ENCODE results near the gene SEMA7A. TPM values are rescaled to one million over a fixed set of nuclear protein-coding genes. Genes with fewer than 3 reads are reported as not detected.

Gene SEMA7A
- total RNA-seq, 1 donor from 2014 or later = 6.8 TPM

GRCh38 chr15:74432271-74432967 is 1.3 kb downstream of the SEMA7A start:
- intact Hi-C loops (cut with micrococcal nuclease) = no loop called here

- intact Hi-C loops (cut with micrococcal nuclease) = no loop called here
Measured at GRCh38 chr15:74431645-74432044, 2.1 kb downstream of the SEMA7A start.

- intact Hi-C loops (cut with micrococcal nuclease) = no loop called here
Measured at GRCh38 chr15:74431116-74431515, 2.6 kb downstream of the SEMA7A start.

DNA sequence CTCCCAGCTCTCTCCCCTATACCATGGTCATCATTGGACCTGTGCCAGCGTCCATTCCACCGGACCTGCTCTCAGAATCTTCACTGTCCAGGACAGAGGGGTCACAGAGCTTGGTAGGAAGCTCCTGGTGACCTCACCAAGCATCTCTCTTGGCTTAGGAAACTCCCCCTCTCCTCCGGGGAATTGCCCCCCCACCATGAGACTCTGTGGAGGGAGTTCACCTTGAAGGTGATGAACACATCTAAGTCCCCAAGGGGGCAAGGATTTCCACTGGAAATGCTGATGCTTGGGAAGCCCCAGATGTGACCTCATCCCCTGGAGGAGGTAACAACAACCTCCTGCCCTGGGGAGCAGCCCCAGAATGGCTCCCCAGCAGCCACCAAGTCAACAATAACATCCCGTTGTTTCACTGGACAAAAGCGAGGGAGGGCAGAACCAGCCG is 3.2 kb downstream of the SEMA7A start:
- intact Hi-C loops (cut with micrococcal nuclease) = no loop called here

DNA sequence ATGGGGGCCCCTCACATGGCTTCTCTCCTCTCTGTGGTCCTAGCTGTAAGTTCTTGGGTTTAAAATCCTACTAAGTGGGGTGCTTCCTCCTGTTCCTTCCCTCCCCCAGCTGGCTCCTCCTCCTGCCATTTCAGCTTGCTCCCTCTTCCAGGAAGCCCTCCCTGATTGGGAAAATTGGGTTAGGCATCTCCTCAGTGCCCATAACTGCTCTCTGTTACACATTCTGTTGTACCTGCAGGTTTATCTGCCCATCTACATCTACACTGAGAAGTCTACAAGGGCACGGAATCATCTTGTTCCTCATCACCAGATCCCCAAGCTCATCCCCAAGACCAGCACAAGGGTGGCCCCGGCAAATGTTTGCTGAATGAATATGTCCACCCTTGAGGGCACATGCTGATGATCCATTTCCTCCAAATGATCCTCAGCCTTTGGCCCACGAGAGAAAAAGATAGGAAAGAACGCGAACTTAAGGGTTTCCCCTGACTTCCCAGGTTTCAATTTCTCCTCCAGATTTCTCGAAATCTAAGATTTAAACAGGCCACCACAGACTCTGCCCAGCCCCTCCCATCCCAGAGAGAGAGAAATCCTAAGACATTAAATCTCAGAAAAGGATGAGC is 3.9 kb downstream of the SEMA7A start:
- intact Hi-C loops (cut with micrococcal nuclease) = no loop called here

DNA sequence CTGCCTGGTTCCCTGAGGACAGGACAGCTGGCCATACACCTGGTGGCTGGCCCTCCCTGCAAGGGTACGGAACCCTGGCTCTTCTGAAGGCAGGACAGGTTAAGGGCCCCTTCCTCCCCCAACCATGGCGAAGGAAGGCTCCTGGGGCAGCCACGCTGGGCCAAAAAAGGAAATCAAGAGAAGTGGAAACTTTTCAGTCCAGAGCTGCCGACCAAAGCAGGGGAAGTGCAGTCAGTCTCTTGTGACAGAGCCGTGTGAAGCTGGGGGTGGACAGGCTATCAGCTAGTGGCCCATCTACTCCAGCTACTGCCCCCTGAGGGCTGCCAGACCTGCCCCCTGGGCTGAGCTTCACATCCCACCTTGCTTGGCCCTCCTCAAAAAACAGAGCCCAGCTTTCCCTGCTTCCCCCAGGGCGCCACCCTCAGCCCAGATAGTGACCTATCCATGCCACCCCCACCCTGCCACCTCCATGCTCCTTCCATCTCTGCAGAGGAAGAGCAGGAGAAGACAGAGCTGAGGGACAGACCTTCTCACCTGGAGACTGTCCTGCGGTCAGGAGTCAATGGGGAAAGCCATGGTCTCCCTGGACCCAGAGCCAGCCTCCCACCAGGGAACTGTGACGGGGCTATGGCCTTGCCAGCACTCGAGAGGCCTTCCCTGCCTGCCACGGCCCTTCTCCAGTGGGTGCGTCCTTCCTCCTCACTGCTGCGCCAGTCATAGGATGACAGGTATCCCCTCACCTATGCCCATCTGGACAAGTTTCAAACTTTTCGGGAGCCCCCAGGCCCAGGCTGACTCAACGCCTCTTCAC is 4.6 kb downstream of the SEMA7A start:
- intact Hi-C loops (cut with micrococcal nuclease) = no loop called here

DNA sequence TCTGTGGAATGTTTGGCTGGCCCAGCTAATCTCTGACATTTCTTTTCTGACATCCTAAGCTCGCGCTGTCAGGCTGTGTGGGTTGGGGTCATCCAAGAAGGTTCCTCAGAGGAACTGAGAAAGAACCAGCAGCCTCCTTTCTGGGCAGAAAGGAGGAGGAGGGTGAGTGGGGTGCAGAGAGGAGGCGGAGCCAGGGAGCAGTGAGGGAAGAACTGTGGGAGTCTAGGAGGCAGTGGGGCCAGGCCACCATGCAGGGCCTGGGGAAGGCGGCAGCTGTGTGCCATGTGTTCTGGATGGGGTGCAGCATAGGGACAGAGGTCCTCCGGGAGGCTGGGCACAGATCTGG is 5.3 kb downstream of the SEMA7A start:
- intact Hi-C loops (cut with micrococcal nuclease) = no loop called here

GRCh38 chr15:74427607-74428441 is 5.9 kb downstream of the SEMA7A start:
- intact Hi-C loops (cut with micrococcal nuclease) = no loop called here

GRCh38 chr15:74426404-74427281 is 7.1 kb downstream of the SEMA7A start:
- intact Hi-C loops (cut with micrococcal nuclease) = no loop called here

GRCh38 chr15:74425630-74426029 is 8.1 kb downstream of the SEMA7A start:
- intact Hi-C loops (cut with micrococcal nuclease) = no loop called here

DNA sequence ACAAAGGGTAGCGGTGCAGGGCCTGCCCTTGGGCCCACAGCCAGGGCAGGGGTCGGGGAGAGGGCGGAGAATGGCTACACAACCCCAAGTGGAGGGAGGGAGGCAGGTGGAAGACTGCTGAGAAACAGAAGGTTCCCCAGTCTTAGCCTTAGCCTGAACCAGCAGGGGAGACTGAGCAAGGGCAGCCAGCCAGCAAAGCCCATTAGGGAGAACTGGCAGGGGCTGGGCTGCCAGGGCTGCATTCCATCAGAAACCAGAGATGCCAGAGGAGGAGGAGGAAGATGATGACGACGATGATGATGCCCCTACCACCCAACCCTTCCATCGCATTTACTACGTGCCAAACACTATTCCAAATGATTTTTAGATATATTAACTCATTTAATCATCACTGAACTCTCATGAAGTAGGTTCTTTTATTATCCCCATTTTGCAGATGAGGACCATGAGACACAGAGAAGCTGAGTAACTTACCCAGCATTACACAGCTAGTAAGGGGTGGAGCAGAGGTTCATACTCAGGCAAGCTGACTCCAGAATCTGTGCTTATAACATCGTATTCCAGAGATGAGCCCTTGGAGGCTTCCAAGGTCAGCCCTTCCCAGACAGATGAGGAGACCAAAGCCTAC is 8.7 kb downstream of the SEMA7A start:
- intact Hi-C loops (cut with micrococcal nuclease) = no loop called here

GRCh38 chr15:74423431-74424257 is 10.1 kb downstream of the SEMA7A start:
- intact Hi-C loops (cut with micrococcal nuclease) = no loop called here

- intact Hi-C loops (cut with micrococcal nuclease) = no loop called here
Measured at GRCh38 chr15:74422652-74423430, 10.9 kb downstream of the SEMA7A start.

DNA sequence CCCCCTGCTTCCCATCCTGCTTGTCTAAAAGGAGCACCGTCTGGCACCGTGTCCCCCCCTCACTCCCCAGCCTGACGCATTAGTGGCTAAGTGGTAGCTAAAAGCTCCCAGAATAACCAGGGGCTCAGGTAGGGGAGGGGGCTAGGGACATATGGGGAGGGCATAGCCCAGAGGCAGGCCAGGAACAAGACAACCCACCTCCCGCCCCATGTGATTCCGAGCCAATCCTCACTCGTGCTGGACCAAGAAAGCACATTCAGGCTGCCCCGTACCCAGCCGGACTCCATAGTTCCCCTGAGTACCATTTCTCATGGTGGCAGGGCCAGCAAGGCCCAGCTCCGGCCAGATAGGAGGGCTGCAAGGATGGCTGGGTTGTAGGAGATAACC is 11.5 kb downstream of the SEMA7A start:
- intact Hi-C loops (cut with micrococcal nuclease) = no loop called here

DNA sequence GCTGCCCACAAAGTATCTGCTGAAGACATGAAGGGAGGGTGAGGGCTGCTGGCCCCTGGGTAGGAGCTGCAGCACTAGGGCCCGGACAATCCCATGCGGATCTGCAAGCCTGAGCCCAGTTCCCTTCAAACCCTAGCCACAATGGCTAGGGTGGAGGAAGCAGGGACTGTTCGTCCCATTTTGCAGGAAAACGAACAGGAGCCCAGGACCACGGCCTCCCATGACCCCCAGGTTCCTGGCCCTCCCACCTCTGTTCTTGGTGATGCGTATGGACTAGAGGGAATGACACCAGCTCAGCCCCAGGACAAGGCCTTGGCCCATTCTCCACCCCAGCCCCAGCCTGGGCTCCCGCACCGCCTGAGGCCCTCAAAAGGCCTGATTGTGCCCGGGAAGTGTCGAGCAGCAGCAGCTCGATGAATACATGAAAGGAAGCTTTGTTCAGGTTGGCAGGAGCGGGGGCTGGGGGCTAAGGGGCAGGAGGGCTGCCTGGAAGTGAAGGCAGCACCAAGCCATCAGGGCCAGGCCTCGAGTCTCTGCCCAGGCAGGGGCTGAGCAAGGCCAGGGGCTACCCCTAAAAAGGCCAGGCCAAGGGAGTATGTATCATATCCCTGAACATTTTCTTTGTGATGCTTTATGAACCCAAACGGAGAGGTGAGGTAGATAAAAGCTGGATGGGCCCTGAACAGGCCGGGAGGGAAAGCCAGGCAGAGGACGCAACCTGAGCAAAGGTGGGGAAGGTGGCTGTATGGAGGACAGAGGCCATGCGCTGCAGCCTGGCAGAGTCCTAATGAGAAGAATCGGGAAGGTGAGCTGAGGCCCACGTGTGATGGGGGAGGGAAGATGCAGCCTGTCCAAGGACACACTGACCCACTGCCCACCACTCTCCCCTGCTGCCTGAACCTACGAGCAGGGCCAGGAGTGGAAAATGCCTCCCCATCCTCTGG is 12.2 kb downstream of the SEMA7A start:
- intact Hi-C loops (cut with micrococcal nuclease) = no loop called here

DNA sequence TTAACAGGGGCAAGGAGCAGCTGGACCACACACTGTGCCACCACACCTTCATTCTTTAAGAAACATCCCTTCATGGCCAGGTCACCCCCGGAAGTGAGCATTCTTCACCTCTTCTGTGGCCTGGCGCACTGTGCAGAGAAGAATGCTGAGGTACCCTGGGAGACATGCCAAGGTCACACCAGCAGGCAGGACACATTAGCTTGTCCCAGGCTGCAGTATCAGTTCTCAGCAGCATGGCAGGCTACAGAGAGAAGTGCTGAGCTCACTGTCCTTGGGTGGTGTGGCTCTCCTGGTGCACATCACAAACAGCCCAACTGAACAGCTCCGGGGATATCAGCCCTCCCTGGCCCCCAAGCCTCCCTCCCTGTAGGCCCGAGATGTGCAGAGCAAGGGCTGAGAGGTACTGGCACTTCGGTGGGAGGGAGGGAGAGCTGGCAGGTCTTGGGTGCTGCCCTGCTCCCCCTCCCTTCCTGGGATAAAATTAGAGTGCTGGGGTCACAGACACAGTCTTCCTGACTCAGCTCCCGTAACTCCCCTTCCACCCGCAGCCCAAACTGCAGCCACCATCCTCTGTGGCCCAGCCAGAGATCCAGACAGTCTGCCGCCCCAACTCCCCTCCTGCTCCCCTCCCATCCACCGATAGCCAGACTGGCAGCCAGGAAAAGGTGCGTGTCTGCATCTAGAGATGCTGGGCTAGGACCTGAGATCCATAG is 13.4 kb downstream of the SEMA7A start:
- intact Hi-C loops (cut with micrococcal nuclease) = no loop called here

GRCh38 chr15:74419432-74419831 is 14.3 kb downstream of the SEMA7A start:
- intact Hi-C loops (cut with micrococcal nuclease) = no loop called here
